MCF 10A (cell line): ENCODE measurements around the gene MACIR. TPM values are rescaled to one million over a fixed set of nuclear protein-coding genes. Genes with fewer than 3 reads are reported as not detected.

Experiments used
- Bru-seq: library from RNA; stranded (reverse); fragments of 400-500 nt; gene quantifications from one replicate; lab custom pipeline; 2021; lab: Mats Ljungman, UMichigan
- BruChase-seq, 2 experiments: library from RNA; stranded (reverse); fragments of 400-500 nt; gene quantifications; one replicate each; lab custom pipeline; 2021; lab: Mats Ljungman, UMichigan
- BruUV-seq: library from RNA; stranded (reverse); fragments of 400-500 nt; replicated peaks from 2 replicates; lab custom pipeline; 2021; lab: Mats Ljungman, UMichigan
- CTCF ChIA-PET: fragments of 300-600 bp; sonication (Branson Sonifier 250); formaldehyde crosslinking; extraction: SDS; loops from one replicate; lab custom pipeline; 2021; ENCODE audit warnings: antibody characterized with exemption, inconsistent platforms; lab: Yijun Ruan, JAX
- POLR2A ChIA-PET: fragments of 300-600, 350-650 bp; sonication (Branson Sonifier 250); formaldehyde crosslinking; extraction: SDS; loops from one replicate; lab custom pipeline; 2020; ENCODE audit warnings: antibody characterized with exemption, inconsistent platforms; lab: Yijun Ruan, JAX
- DNase-seq: peaks from one replicate; pipeline ENCODE4 v3.0.0-alpha.2; 2018; ENCODE audit not compliant: unreplicated experiment
- H3K27ac Mint-ChIP-seq: one replicate; pipeline ENCODE4 v1.8.0; 2022; ENCODE audit warnings: mild to moderate bottlenecking, low read depth, mixed read lengths; ENCODE audit not compliant: unreplicated experiment
- H3K27me3 Mint-ChIP-seq: one replicate; pipeline ENCODE4 v1.8.0; 2022; ENCODE audit warnings: mixed read lengths; ENCODE audit not compliant: insufficient read depth, unreplicated experiment
- H3K36me3 Mint-ChIP-seq: one replicate; pipeline ENCODE4 v1.8.0; 2022; ENCODE audit warnings: mild to moderate bottlenecking, moderate library complexity, mixed read lengths; ENCODE audit not compliant: insufficient read depth, unreplicated experiment
- H3K4me1 Mint-ChIP-seq: one replicate; pipeline ENCODE4 v1.8.0; 2022; ENCODE audit warnings: mixed read lengths; ENCODE audit not compliant: insufficient read depth, unreplicated experiment
- H3K4me3 Mint-ChIP-seq: one replicate; pipeline ENCODE4 v1.8.0; 2022; ENCODE audit warnings: mild to moderate bottlenecking, moderate library complexity, mixed read lengths; ENCODE audit not compliant: unreplicated experiment
- H3K9me3 Mint-ChIP-seq: one replicate; pipeline ENCODE4 v1.8.0; 2022; ENCODE audit warnings: mixed read lengths; ENCODE audit not compliant: unreplicated experiment
- CTCF ChIP-seq: fragments of 200-600 bp; IDR thresholded peaks from one replicate; pipeline ENCODE4 v1.8.0; 2022; ENCODE audit warnings: antibody characterized with exemption, mild to moderate bottlenecking; ENCODE audit not compliant: unreplicated experiment
- intact Hi-C: fragments of 100-400 bp; cut with micrococcal nuclease; formaldehyde crosslinking; loops from 2 replicates; pipeline ENCODE4 v1.14.1; 2022
- long read RNA-seq: library from polyadenylated mRNA; stranded (forward); transcript quantifications from one replicate; pipeline ENCODE4 v2.0.0, GENCODE V29; 2022
- total RNA-seq: library from RNA; stranded (reverse); gene quantifications from 2 replicates; pipeline ENCODE4 v1.2.3, GENCODE V29; 2022

MACIR gene, protein sequence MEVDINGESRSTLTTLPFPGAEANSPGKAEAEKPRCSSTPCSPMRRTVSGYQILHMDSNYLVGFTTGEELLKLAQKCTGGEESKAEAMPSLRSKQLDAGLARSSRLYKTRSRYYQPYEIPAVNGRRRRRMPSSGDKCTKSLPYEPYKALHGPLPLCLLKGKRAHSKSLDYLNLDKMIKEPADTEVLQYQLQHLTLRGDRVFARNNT
- total RNA-seq (6.6 and 8.9 TPM in 2 replicates), Bru-seq, nascent RNA (percentile 69 among the genes with signal in this experiment), BruChase-seq, experiment 1, labeled RNA remaining after a 6-hour chase (percentile 73 among the genes with signal in this experiment), BruChase-seq, experiment 2, labeled RNA remaining after a 2-hour chase (percentile 77 among the genes with signal in this experiment)
- long read RNA-seq, transcript C5orf30-201 (3 exons, 3,049 nt): major isoform, 29 of 47 reads
- long read RNA-seq, transcript C5orf30-203 (3 exons, 1,573 nt): minor isoform, 8 of 47 reads
- long read RNA-seq, partial matches to known transcripts: 0 of 47 reads
- long read RNA-seq, other reads (novel, unspliced or antisense): 6 of 47 reads

GRCh38 chr5:103258368-103258956 lies at the start of gene MACIR:
Gene MACIR, plus strand, starts transcription at chr5:103258763. Its CDS starts 17,157 bp downstream, at chr5:103275920.
- intact Hi-C loops: loop anchor here (1.0 kb wide), 1 partner anchor 217 kb away; no protein-coding TSS in a partner anchor

DNA sequence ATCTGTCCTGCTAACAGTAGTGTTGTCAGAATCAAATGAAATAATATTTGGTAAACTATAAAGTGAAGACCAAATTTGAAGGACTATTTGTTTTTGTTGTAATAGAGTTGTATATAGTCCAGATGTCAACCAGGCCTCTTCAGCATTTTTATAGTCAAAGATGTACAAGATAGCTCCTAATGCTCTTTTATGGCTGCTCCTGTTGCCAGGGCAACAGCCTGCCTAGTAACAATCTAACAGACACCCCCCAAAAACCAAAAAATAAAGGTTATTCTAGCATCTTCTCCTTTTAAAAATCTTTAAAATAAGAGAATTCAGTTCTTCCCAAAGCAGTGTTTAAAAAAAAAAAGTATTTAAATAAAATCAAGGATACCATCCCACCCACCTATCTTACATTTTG lies 49.5 kb upstream of the MACIR start:
- no peak for TF ChIP-seq CTCF
- Mint-ChIP-seq H3K27me3 (no peaks in the 10 kb centered on the region), H3K27ac (no peak overlapping the region)

More at GRCh38 chr5:103258368-103258956, at the start of gene MACIR:
- Mint-ChIP-seq H3K36me3 (no peaks in the 10 kb centered on the region), H3K27ac (peak within 1 kb of the TSS; percentile 9), H3K4me1 (peaks cover 31% of the 10 kb centered on the region), H3K9me3 (no peaks in the 10 kb centered on the region), H3K27me3 (no peaks in the 10 kb centered on the region), H3K4me3 (peak within 1 kb of the TSS; percentile 88)
- no TSS peak for BruUV-seq
- ChIA-PET POLR2A (interaction anchor here (0.7 to 5.9 kb wide), 16 partner anchors 11 to 944 kb away, joined by 3 to 43 read pairs (median 5); partner anchors contain the start of genes GIN1 and PPIP5K2), CTCF (interaction anchor here (0.5 to 5.0 kb wide), 7 partner anchors 12 to 254 kb away, joined by 3 to 46 read pairs (median 4); no protein-coding TSS in a partner anchor)
- peak; percentile 98 for DNase-seq
- no peak for TF ChIP-seq CTCF

GRCh38 chr5:103210952-103211351 lies 47.6 kb upstream of the MACIR start:
- no peak overlapping the region for H3K4me3 Mint-ChIP-seq
- POLR2A ChIA-PET: interaction anchor here (0.7 kb wide), 1 partner anchor 8 kb away, joined by 3 read pairs; no protein-coding TSS in a partner anchor
- H3K27ac Mint-ChIP-seq: no peak overlapping the region
- intact Hi-C loops: no loop called here
- H3K36me3 Mint-ChIP-seq: peaks cover 13% of the 10 kb centered on the region
- peaks cover under 1% of the 10 kb centered on the region for H3K4me1 Mint-ChIP-seq
- TF ChIP-seq CTCF: no peak
- DNase-seq: no peak
- no peaks in the 10 kb centered on the region for H3K9me3 Mint-ChIP-seq
- no TSS peak for BruUV-seq
- H3K27me3 Mint-ChIP-seq: no peaks in the 10 kb centered on the region
- CTCF ChIA-PET: interaction anchor here (0.6 kb wide), 1 partner anchor 12 kb away, joined by 3 read pairs; no protein-coding TSS in a partner anchor

More for the DNA sequence above, 49.5 kb upstream of the MACIR start:
- CTCF ChIA-PET: no interaction called here
- intact Hi-C loops: no loop called here
- POLR2A ChIA-PET: no interaction called here
- no peak for DNase-seq
- Mint-ChIP-seq H3K36me3 (peaks cover 13% of the 10 kb centered on the region), H3K9me3 (no peaks in the 10 kb centered on the region), H3K4me3 (no peak overlapping the region), H3K4me1 (no peaks in the 10 kb centered on the region)
- no TSS peak for BruUV-seq
